HG02759 (cell line): ENCODE results near the gene PSMD2.
"Not testable (repeated sequence)": the region's sequence is repeated elsewhere in the genome, so short reads cannot be mapped to it uniquely, and the experiment has no call there.

ENCODE experiments used
- ATAC-seq: cut with Tn5 transposase; IDR thresholded peaks from one replicate; pipeline ENCODE4 v1.9.1; 2021; ENCODE audit warnings: mild to moderate bottlenecking, moderate library complexity; ENCODE audit not compliant: unreplicated experiment

The PSMD2 gene

DNA sequence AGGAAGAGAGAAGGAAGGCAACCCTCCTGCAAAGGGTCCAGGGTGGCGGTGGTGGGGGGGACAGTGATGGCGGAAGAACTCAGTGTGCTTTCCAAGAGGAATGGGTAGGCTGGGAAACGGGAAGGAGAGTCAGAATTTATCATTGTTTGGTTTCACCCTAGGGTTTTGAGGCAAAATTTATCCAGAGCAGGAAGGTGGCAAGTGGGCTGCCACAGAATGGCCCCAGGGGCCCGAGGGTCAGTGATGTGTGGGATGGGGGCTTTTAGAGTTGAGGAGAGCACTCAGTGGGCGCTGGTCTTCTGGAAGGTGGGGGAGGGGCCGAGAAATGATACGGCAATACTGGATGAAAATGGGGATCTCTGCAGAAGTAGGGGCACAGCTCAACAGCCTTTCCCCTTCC is 38.9 kb downstream of the PSMD2 start:
- ATAC-seq = no peak

DNA sequence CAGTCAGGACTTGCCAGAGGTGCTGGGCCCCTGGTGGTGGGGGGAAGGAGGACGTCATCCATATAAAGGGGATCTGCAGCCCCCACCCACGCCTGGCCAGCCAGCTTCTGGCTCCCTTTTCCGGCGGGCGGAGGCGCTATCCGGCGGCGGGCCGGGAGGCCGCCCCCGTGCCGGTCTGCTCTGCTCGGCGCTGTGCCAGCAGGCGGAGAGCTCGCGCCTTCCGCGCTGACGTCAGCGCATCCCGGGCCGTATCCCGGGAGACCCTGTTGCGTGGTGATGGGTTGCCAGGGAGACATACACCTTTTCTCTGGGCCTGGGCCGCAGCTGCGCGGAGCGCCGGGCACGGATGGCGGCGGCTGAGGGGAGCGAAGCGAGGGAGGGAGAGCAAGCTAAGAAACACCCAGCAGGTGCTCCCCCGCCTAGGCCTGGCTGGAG is 39.5 kb downstream of the PSMD2 start:
- no peak for ATAC-seq

GRCh38 chr3:184339001-184339400 is 40.0 kb downstream of the PSMD2 start:
- ATAC-seq = no peak

- ATAC-seq = not testable (repeated sequence)
These were observed 40.6 kb downstream of the PSMD2 start for GRCh38 chr3:184339451-184340135.

DNA sequence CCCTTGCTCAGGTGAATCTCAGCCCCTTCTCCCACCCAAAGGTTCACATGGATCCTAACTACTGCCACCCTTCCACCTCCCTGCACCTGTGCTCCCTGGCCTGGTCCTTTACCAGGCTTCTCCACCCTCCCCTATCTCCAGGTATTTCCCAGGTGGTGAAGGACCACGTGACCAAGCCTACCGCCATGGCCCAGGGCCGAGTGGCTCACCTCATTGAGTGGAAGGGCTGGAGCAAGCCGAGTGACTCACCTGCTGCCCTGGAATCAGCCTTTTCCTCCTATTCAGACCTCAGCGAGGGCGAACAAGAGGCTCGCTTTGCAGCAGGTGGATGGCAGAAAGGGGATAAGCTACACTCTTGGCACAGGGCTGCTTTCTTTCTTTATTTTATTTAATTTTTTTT is 42.9 kb downstream of the PSMD2 start:
- no peak for ATAC-seq

GRCh38 chr3:184343200-184343876 is 44.3 kb downstream of the PSMD2 start:
- no peak for ATAC-seq

- no peak for ATAC-seq
These were observed 45.7 kb downstream of the PSMD2 start for GRCh38 chr3:184344579-184345316.

DNA sequence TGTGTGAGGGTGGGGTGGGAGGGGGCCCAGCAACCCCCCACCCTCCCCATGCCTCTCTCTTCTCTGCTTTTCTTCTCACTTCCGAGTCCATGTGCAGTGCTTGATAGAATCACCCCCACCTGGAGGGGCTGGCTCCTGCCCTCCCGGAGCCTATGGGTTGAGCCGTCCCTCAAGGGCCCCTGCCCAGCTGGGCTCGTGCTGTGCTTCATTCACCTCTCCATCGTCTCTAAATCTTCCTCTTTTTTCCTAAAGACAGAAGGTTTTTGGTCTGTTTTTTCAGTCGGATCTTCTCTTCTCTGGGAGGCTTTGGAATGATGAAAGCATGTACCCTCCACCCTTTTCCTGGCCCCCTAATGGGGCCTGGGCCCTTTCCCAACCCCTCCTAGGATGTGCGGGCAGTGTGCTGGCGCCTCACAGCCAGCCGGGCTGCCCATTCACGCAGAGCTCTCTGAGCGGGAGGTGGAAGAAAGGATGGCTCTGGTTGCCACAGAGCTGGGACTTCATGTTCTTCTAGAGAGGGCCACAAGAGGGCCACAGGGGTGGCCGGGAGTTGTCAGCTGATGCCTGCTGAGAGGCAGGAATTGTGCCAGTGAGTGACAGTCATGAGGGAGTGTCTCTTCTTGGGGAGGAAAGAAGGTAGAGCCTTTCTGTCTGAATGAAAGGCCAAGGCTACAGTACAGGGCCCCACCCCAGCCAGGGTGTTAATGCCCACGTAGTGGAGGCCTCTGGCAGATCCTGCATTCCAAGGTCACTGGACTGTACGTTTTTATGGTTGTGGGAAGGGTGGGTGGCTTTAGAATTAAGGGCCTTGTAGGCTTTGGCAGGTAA is 46.5 kb downstream of the PSMD2 start:
- ATAC-seq = no peak

DNA sequence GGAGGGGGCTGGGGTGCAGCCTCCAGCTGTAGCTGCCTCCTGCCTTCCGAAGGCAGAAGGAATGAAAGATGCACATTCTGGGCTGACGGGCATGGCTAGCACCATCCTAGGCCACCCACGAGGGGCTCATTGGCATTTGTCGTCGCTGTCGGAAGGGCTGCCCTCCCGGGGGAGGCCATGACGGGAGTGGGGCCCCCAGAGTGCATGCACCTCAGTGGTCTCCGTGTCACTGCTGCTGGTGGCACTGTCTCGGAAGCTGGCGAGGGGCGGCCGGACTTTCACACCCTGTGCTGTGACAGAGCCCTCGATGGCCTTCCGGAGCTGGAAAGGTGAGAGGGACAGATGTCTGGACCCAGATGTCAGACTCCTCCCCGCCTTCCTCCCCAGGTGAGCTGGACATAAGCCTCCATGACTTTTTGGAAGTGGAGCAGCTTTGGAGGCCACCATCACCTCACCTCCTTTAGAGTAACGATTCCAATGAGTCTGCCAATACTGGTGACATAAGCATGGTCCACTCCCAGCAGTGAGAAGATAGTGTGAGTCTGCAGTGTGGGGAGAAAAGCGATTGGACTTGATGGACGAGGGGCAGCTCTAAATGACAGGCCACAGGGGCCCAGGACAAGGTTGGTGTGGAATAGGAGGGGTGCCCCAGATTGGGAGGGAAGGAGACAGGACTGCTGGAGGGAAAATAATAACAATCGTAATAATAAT is 47.6 kb downstream of the PSMD2 start:
- no peak for ATAC-seq

DNA sequence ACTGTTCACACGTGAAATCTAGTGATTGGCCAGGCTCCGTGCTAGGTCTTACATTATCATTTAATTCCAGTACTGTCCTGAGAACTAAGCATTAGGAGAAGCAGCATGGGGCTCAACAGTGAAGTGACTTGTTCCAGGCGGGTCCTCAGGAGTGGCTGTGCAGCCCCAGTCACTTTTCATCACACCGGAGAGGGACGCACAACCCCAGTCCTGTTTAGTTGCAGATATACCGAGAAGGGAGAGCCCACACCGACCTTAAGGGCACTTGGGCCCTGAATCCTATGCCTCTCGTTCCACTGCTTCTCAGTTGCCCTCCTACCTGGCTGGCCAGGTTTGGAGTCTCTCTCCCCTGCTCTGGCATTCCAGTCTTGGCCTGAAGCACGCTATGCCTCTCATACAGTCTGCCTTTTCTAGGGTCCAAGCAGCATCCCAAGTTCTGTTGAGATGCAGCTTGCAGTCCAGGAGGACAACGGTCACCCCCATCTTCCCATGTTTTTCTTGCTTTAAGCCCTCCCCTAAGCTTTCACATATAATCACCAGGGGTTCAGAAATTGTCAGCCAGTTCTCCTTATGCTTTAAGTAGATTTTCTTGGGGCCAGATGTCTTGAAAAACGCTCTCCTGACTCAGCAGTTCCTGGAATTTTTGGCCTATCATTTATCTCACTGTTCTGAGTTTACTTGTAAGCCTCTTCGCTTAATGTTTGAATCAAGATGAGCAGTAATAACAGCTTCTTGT is 48.4 kb downstream of the PSMD2 start:
- ATAC-seq = no peak

DNA sequence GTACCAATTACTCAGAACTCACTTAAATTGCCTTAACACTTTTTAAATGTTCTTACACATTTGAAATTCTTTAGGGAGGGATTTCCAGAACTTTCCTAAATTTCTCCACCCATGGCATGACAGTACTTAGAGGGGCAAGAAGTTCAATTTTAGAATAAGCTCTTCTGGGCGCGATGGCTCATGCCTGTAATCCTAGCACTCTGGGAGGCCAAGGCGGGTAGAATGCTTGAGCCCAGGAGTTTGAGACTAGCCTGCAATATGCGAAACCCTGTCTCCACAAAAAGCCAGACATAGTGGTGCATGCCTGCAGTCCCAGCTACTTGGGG is 49.0 kb downstream of the PSMD2 start:
- ATAC-seq = no peak

- ATAC-seq = no peak
These were observed 50.8 kb downstream of the PSMD2 start for GRCh38 chr3:184349563-184350470.

GRCh38 chr3:184350618-184351017 is 51.6 kb downstream of the PSMD2 start:
- ATAC-seq = no peak

GRCh38 chr3:184351511-184352148 is 52.6 kb downstream of the PSMD2 start:
- no peak for ATAC-seq

GRCh38 chr3:184352149-184352785 is 53.2 kb downstream of the PSMD2 start:
- no peak for ATAC-seq

DNA sequence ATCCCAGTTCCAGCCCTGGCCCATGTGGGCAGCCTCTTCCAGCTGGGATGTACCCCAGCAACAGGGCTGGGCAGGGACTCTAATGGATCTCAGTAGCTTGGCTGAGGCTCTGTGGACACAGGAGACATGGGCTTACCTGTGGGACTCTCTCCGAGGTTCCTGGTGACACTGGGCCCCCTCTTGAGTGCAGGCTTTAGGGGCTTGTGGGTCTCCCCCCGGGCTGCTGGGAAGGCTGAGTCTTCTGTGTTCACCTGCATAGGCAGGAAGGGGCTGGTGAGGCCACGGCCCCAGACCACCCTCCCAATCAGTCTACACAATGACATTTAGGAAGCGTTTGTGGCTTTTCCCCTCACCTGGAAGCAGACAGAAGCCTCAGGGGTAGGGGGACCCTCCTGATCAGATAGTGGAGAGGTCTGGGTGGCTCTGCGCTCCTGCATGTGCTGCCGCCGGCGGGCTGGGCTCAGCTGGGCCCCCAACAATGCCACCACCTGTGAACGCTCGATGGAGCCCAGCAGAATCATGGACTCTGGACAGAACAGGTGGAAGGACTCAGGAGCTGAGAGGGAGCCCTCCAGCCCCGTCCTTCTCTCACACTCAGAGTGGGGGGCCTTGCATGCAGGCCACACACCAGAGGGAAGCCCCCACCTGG is 54.0 kb downstream of the PSMD2 start:
- no peak for ATAC-seq

DNA sequence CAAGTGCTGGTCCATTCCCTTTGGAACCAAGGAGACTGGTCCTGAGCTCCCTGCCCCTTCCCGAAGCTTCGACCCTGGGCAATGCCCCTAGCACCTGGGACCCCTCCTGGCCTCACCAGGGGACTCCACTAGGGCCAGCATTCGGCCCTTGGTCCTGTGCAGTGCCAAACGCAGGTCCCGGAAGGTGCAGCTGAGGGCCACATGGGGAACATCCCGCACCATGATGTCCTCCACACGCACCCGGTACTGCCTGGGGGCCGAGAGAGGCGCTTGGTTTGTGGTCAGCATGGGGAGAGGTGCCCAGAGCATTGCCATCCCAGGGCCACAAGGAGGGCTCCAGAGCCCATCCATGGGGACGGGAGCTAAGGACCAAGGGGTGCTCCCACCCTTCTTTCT is 54.5 kb downstream of the PSMD2 start:
- ATAC-seq = no peak
